HepG2 (cell line): ENCODE results near the gene HDGFL2. TPM values are rescaled to one million over a fixed set of nuclear protein-coding genes. Genes with fewer than 3 reads are reported as not detected.
A peak's percentile ranks its signal among the peaks of the same experiment; 100 is the strongest.

Experiments
- ATAC-seq: fragments of 200-7000 bp; cut with Tn5 transposase; 3 replicates; pipeline ENCODE4 v1.9.1; 2020; ENCODE audit warnings: mild to moderate bottlenecking, moderate library complexity
- BruUV-seq: library from RNA; stranded (reverse); fragments of 400-500 nt; replicated peaks from 2 replicates; lab custom pipeline; 2021; lab: Mats Ljungman, UMichigan
- CTCF ChIA-PET: fragments of 300-600 bp; formaldehyde crosslinking; extraction: SDS; loops from one replicate; lab custom pipeline; 2021; ENCODE audit warnings: low total read pairs, inconsistent platforms, low intra/inter-chr PET ratio; lab: Yijun Ruan, JAX
- POLR2A ChIA-PET: fragments of 350-600 bp; sonication (Branson Sonifier 250); formaldehyde crosslinking; loops from one replicate; lab custom pipeline; 2020; ENCODE audit warnings: antibody characterized with exemption, inconsistent platforms; lab: Yijun Ruan, JAX
- DNase-seq: peaks from one replicate; pipeline ENCODE4 v3.0.0-alpha.2; 2015; ENCODE audit warnings: low spot score
- FAIRE-seq: peaks from 3 replicates; lab custom pipeline; 2011; peaks lifted over from hg19 to GRCh38; lab: Jason Lieb, UNC
- H2AFZ ChIP-seq: one replicate; pipeline ENCODE4 v1.6.1; 2011; ENCODE audit warnings: low read length, inconsistent platforms
- H3K27ac ChIP-seq: fragments of 300-600 bp; 3 replicates; pipeline ENCODE4 v1.8.0; 2011; ENCODE audit warnings: mixed run types, mild to moderate bottlenecking, mixed read lengths, low read length, inconsistent platforms; ENCODE audit not compliant: insufficient read depth; ENCODE audit errors: extremely low read length
- H3K27me3 ChIP-seq, 2 experiments: fragments of 200-600 bp in 1 of 2; 2 replicates in 1 of 2; 3 replicates in 1 of 2; pipeline versions ENCODE4 v1.6.0 to v1.8.0; 2011; ENCODE audit warnings: low read length in 2 of 2, mild to moderate bottlenecking in 2 of 2, moderate library complexity in 2 of 2, inconsistent platforms in 1 of 2; ENCODE audit not compliant: insufficient read depth in 2 of 2, control insufficient read depth in 1 of 2
- H3K36me3 ChIP-seq, 2 experiments: fragments of 200-600 bp in 1 of 2; replicated peaks in 1 of 2; 2 replicates in 1 of 2; 3 replicates in 1 of 2; pipeline versions ENCODE4 v1.5.1 to v1.8.0; 2011; ENCODE audit warnings: low read length in 2 of 2, inconsistent platforms in 1 of 2; ENCODE audit not compliant: insufficient read depth in 2 of 2, control insufficient read depth in 1 of 2
- H3K4me1 ChIP-seq: 2 replicates; pipeline ENCODE4 v1.5.1; 2012; ENCODE audit warnings: low read length, inconsistent platforms; ENCODE audit not compliant: insufficient read depth
- H3K4me2 ChIP-seq: 2 replicates; pipeline ENCODE4 v1.6.0; 2011; ENCODE audit warnings: low read depth, low read length, inconsistent platforms
- H3K4me3 ChIP-seq, 3 experiments: fragments of 200-600 bp in 1 of 3; sonication (generic), shearing (Covaris generic) in 1 of 3; replicated peaks in 1 of 3; 2 replicates each; pipeline ENCODE4 v1.5.1; 2011 to 2016; ENCODE audit warnings: low read length in 3 of 3, inconsistent platforms in 2 of 3, low read depth in 2 of 3, mild to moderate bottlenecking in 2 of 3, control low read depth in 1 of 3, mixed read lengths in 1 of 3; ENCODE audit not compliant: insufficient read depth in 1 of 3
- H3K79me2 ChIP-seq: one replicate; pipeline ENCODE4 v1.6.1; 2011; ENCODE audit warnings: low read length, inconsistent platforms; ENCODE audit not compliant: insufficient read depth
- H3K9ac ChIP-seq: 2 replicates; pipeline ENCODE4 v1.6.0; 2011; ENCODE audit warnings: mild to moderate bottlenecking, low read depth, low read length, inconsistent platforms; ENCODE audit not compliant: insufficient read depth
- H3K9me3 ChIP-seq: 2 replicates; pipeline ENCODE4 v1.5.1; 2012; ENCODE audit warnings: mild to moderate bottlenecking, low read length
- H4K20me1 ChIP-seq: 2 replicates; pipeline ENCODE4 v1.6.0; 2011; ENCODE audit warnings: inconsistent platforms, mild to moderate bottlenecking, low read length, moderate library complexity; ENCODE audit not compliant: insufficient read depth
- JUNB ChIP-seq: sonication (generic); formaldehyde crosslinking; IDR thresholded peaks from 2 replicates; pipeline ENCODE4 v1.8.0; 2022; ENCODE audit warnings: missing genetic modification reagents, mild to moderate bottlenecking, borderline replicate concordance
- MYNN ChIP-seq: sonication (generic); formaldehyde crosslinking; IDR thresholded peaks from 2 replicates; pipeline ENCODE4 v1.4.0; 2020; ENCODE audit warnings: mild to moderate bottlenecking, low read depth, missing genetic modification reagents
- PAWR ChIP-seq: sonication (generic); formaldehyde crosslinking; IDR thresholded peaks from 2 replicates; pipeline ENCODE4 v1.4.0; 2020; ENCODE audit warnings: missing genetic modification reagents, mild to moderate bottlenecking, borderline replicate concordance
- SIN3A ChIP-seq: IDR thresholded peaks from 2 replicates; pipeline ENCODE4 v1.6.1; 2011; ENCODE audit warnings: low read depth, mild to moderate bottlenecking, control low read depth, low read length, borderline replicate concordance
- ZFP36 ChIP-seq: fragments of 150-350 bp; IDR thresholded peaks from 2 replicates; pipeline ENCODE4 v1.6.1; 2018; ENCODE audit warnings: borderline replicate concordance, low read length, low read depth; ENCODE audit not compliant: partially characterized antibody
- WGBS: methylation state at CpG from one replicate; pipeline ENCODE4 v1.1.6; 2017; ENCODE audit warnings: low lambda C conversion rate; 5-methylcytosine and 5-hydroxymethylcytosine counted together
- in situ Hi-C: cut with HindIII; loops from 2 replicates; pipeline ENCODE4 v1.10.0; 2017; ENCODE audit warnings: low pct_unique_long_range_greater_than_20kb; ENCODE audit not compliant: extremely low pct_ligation_motif_present
- intact Hi-C: fragments of 100-400 bp; cut with micrococcal nuclease; formaldehyde crosslinking; loops from one replicate; pipeline ENCODE4 v1.10.0; 2022; ENCODE audit not compliant: unreplicated experiment
- polyA plus RNA-seq, 8 experiments: library from polyadenylated mRNA; depleted of rRNA in 3 of 8; stranded (reverse) in 7 of 8; unstranded in 1 of 8; fragments of >200 nt; fragmentation: Illumina TruSeq in 4 of 8; extraction: Trizol in 4 of 8; gene quantifications; 2 replicates each; pipeline versions ENCODE4 v1.2.1 to v1.2.3, GENCODE V29; 2011 to 2016; ENCODE audit warnings: low read depth in 4 of 8, missing spikeins in 1 of 8, mixed read lengths in 1 of 8; ENCODE audit not compliant: insufficient read depth in 1 of 8
- total RNA-seq, 5 experiments: library from RNA; depleted of rRNA; stranded (reverse); fragments of >200 nt; fragmentation: Illumina TruSeq; extraction: Trizol; gene quantifications; 2 replicates each; pipeline ENCODE4 v1.2.3, GENCODE V29; 2016; ENCODE audit warnings: low read depth in 1 of 5
- TF ChIP-seq, protein P1 (sequence below): sonication (generic); formaldehyde crosslinking; conservative IDR thresholded peaks from 2 replicates; pipeline ENCODE4 v1.4.0; 2020; ENCODE audit warnings: missing genetic modification reagents
- TF ChIP-seq, protein P2 (sequence below): sonication (generic); formaldehyde crosslinking; IDR thresholded peaks from 2 replicates; pipeline ENCODE4 v1.4.0; 2020; ENCODE audit warnings: missing genetic modification reagents

HDGFL2 gene
- total and polyA plus RNA-seq, 2 of the 13 experiments (the other 11 are each of a cell fraction or from before 2014, with no cell fraction given), result 20.0 to 51.1 TPM

GRCh38 chr19:4518345-4519171 lies 46.5 kb downstream of the HDGFL2 start, which contains the start of gene PLIN4 (continued):
- TF ChIP-seq, protein P1, sequence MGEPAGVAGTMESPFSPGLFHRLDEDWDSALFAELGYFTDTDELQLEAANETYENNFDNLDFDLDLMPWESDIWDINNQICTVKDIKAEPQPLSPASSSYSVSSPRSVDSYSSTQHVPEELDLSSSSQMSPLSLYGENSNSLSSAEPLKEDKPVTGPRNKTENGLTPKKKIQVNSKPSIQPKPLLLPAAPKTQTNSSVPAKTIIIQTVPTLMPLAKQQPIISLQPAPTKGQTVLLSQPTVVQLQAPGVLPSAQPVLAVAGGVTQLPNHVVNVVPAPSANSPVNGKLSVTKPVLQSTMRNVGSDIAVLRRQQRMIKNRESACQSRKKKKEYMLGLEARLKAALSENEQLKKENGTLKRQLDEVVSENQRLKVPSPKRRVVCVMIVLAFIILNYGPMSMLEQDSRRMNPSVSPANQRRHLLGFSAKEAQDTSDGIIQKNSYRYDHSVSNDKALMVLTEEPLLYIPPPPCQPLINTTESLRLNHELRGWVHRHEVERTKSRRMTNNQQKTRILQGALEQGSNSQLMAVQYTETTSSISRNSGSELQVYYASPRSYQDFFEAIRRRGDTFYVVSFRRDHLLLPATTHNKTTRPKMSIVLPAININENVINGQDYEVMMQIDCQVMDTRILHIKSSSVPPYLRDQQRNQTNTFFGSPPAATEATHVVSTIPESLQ (CRISPR knock-in tag), result no peak
- no peak for TF ChIP-seq MYNN (CRISPR knock-in tag)
- peak; percentile 51; the same call in 1 of the 2 replicates for TF ChIP-seq SIN3A

DNA sequence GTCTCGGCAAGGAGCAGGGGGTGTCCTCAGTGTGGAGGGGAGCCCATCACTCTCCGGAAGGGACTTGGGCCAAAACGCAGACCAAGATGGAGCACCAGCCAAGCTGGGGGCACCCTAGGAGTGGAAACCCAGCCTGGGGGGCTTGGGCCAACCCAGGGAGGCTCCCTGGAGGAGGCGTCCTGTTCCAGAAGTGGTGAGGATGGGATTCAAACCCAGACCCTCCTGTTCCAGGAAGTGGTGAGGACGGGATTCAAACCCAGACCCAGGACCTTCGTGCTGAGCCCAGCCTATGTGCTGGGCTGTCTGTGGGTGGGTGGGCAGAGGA lies 47.0 kb downstream of the HDGFL2 start:
- no peaks in the 10 kb centered on the region for H3K79me2 ChIP-seq
- H3K4me3 ChIP-seq, result peak overlapping the region in 1 of 3 experiments; percentile 52; a peak in 1 of 6 replicates
- no peak for FAIRE-seq
- no peaks in the 10 kb centered on the region for H3K9me3 ChIP-seq
- no peaks in the 10 kb centered on the region for H4K20me1 ChIP-seq
- peak overlapping the region; percentile 60 for H3K4me2 ChIP-seq
- H3K9ac ChIP-seq, result peak overlapping the region; percentile 53
- no peaks in the 10 kb centered on the region for H3K27me3 ChIP-seq
- intact Hi-C loops (no loop called here), in situ Hi-C loops (no loop called here)
- no peak for TF ChIP-seq PAWR (CRISPR knock-in tag)
- peak; percentile 63 for TF ChIP-seq ZFP36
- TF ChIP-seq, protein P2, sequence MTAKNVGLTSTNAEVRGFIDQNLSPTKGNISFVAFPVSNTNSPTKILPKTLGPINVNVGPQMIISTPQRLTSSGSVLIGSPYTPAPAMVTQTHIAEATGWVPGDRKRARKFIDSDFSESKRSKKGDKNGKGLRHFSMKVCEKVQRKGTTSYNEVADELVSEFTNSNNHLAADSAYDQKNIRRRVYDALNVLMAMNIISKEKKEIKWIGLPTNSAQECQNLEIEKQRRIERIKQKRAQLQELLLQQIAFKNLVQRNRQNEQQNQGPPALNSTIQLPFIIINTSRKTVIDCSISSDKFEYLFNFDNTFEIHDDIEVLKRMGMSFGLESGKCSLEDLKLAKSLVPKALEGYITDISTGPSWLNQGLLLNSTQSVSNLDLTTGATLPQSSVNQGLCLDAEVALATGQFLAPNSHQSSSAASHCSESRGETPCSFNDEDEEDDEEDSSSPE (CRISPR knock-in tag), result no peak
- no peak for TF ChIP-seq JUNB
- no peak for ATAC-seq
- WGBS, result 85% methylated on average over 4 of the region's 6 CpGs
- ChIA-PET POLR2A (no interaction called here), CTCF (no interaction called here)
- peak overlapping the region; percentile 48 for H3K27ac ChIP-seq
- H2AFZ ChIP-seq, result no peak overlapping the region
- H3K36me3 ChIP-seq, result no peaks in the 10 kb centered on the region
- peaks cover 68% of the 10 kb centered on the region for H3K4me1 ChIP-seq
- BruUV-seq, result no TSS peak
- no peak for DNase-seq
